NCI-H774 (cell line): Measurements from ENCODE around the gene TBPL1.
A peak's percentile ranks its signal among the peaks of the same experiment; 100 is the strongest.
"Not testable (repeated sequence)": the region's sequence is repeated elsewhere in the genome, so short reads cannot be mapped to it uniquely, and the experiment has no call there.

Source experiments
- DNase-seq: peaks from one replicate; lab custom pipeline; 2025; lab: John Stamatoyannopoulos, UW

The TBPL1 gene

GRCh38 chr6:133952815-133953633 is at the start of gene TBPL1:
Gene TBPL1, plus strand, starts transcription at chr6:133953224. Its CDS starts 26,902 bp downstream, at chr6:133980126.
- peak; percentile 99 for DNase-seq

GRCh38 chr6:133903855-133904254 is 49.2 kb upstream of the TBPL1 start:
- DNase-seq, result no peak

- DNase-seq, result no peak
These were observed 47.0 kb upstream of the TBPL1 start for GRCh38 chr6:133906050-133906449.

GRCh38 chr6:133916650-133917151 is 36.3 kb upstream of the TBPL1 start:
- peak; percentile 92 for DNase-seq

- no peak for DNase-seq
These were observed 35.2 kb upstream of the TBPL1 start for GRCh38 chr6:133917781-133918180.

- no peak for DNase-seq
These were observed 34.7 kb upstream of the TBPL1 start for GRCh38 chr6:133918208-133918930.

- DNase-seq, result no peak
These were observed 33.7 kb upstream of the TBPL1 start for GRCh38 chr6:133919362-133919761.

GRCh38 chr6:133921249-133921859 is 31.7 kb upstream of the TBPL1 start:
- DNase-seq, result peak; percentile 87

GRCh38 chr6:133923938-133924593 is 29.0 kb upstream of the TBPL1 start:
- peak; percentile 86 for DNase-seq

GRCh38 chr6:133931221-133931620 is 21.8 kb upstream of the TBPL1 start:
- DNase-seq, result not testable (repeated sequence)

GRCh38 chr6:133936352-133936751 is 16.7 kb upstream of the TBPL1 start:
- not testable (repeated sequence) for DNase-seq

GRCh38 chr6:133937909-133938308 is 15.1 kb upstream of the TBPL1 start:
- no peak for DNase-seq

GRCh38 chr6:133938533-133938932 is 14.5 kb upstream of the TBPL1 start:
- DNase-seq, result no peak

GRCh38 chr6:133939778-133940667 is 13.0 kb upstream of the TBPL1 start:
- no peak for DNase-seq

GRCh38 chr6:133945158-133945557 is 7.9 kb upstream of the TBPL1 start:
- no peak for DNase-seq

- peak; percentile 88 for DNase-seq
These were observed 5.6 kb upstream of the TBPL1 start for GRCh38 chr6:133947302-133947900.

GRCh38 chr6:133948472-133948871 is 4.6 kb upstream of the TBPL1 start:
- DNase-seq, result no peak

GRCh38 chr6:133951227-133951626 is 1.8 kb upstream of the TBPL1 start:
- no peak for DNase-seq

GRCh38 chr6:133951881-133952814 is 876 bp upstream of the TBPL1 start:
- DNase-seq, result peak; percentile 27
